COLO668 (cell line): ENCODE data around the gene FAM83E.

Experiments used
- DNase-seq: peaks from one replicate; lab custom pipeline; 2025; ENCODE audit not compliant: unreplicated experiment; lab: John Stamatoyannopoulos, UW

FAM83E gene

GRCh38 chr19:48629297-48629598 is 14.4 kb upstream of the FAM83E start:
- no peak for DNase-seq

DNA sequence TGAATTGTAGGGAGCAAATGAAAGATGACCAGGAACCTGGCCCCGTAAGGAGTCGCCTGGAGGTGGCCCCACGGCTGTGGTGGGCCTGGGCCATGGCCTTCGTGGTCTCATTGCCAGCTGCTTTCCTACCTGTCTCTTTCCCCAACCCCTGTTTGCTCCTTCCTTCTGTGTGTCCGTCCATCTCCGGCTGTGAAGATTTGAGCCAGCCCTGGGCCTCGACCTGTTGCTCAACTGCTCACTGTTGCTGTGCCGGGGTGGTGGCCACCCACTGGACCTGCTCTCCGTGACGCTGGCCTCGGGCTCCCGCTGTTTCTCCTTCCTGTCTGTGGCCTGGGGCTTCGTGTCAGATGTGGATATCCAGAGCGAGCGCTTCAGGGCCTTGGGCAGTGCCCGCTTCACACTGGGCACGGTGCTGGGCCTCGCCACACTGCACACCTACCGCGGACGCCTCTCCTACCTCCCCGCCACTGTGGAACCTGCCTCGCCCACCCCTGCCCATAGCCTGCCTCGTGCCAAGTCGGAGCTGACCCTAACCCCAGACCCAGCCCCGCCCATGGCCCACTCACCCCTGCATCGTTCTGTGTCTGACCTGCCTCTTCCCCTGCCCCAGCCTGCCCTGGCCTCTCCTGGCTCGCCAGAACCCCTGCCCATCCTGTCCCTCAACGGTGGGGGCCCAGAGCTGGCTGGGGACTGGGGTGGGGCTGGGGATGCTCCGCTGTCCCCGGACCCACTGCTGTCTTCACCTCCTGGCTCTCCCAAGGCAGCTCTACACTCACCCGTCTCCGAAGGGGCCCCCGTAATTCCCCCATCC is 13.8 kb upstream of the FAM83E start:
- DNase-seq: no peak

DNA sequence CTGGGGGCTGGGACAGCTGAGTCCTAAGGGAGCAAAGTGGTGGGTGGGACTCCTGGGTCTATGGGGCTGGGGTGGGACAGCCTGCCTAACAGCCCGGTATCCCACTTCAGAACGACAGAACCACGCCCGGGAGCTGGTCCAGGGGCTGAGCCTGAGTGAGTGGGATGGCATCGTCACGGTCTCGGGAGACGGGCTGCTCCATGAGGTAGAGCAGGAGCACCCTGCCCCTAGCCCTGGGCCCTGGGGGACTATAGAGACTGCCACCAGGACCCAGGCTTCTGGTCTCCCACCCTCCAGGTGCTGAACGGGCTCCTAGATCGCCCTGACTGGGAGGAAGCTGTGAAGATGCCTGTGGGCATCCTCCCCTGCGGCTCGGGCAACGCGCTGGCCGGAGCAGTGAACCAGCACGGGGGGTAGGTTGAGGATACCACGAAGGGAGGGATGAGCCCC is 13.0 kb upstream of the FAM83E start:
- DNase-seq: no peak

- peak; percentile 26 for DNase-seq
Observed at GRCh38 chr19:48627201-48627864, 12.5 kb upstream of the FAM83E start.

DNA sequence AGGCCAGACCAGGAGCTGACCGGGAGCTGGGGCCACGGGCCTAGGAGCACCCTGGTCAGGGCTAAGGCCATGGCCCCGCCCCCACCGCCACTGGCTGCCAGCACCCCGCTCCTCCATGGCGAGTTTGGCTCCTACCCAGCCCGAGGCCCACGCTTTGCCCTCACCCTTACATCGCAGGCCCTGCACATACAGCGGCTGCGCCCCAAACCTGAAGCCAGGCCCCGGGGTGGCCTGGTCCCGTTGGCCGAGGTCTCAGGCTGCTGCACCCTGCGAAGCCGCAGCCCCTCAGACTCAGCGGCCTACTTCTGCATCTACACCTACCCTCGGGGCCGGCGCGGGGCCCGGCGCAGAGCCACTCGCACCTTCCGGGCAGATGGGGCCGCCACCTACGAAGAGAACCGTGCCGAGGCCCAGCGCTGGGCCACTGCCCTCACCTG is 11.0 kb upstream of the FAM83E start:
- DNase-seq: no peak

- peak; percentile 47 for DNase-seq
Observed at GRCh38 chr19:48624791-48625723, 10.2 kb upstream of the FAM83E start.

GRCh38 chr19:48624067-48624594 is 9.3 kb upstream of the FAM83E start:
- DNase-seq: peak; percentile 99

- DNase-seq: no peak
Observed at GRCh38 chr19:48623556-48624066, 8.7 kb upstream of the FAM83E start.

DNA sequence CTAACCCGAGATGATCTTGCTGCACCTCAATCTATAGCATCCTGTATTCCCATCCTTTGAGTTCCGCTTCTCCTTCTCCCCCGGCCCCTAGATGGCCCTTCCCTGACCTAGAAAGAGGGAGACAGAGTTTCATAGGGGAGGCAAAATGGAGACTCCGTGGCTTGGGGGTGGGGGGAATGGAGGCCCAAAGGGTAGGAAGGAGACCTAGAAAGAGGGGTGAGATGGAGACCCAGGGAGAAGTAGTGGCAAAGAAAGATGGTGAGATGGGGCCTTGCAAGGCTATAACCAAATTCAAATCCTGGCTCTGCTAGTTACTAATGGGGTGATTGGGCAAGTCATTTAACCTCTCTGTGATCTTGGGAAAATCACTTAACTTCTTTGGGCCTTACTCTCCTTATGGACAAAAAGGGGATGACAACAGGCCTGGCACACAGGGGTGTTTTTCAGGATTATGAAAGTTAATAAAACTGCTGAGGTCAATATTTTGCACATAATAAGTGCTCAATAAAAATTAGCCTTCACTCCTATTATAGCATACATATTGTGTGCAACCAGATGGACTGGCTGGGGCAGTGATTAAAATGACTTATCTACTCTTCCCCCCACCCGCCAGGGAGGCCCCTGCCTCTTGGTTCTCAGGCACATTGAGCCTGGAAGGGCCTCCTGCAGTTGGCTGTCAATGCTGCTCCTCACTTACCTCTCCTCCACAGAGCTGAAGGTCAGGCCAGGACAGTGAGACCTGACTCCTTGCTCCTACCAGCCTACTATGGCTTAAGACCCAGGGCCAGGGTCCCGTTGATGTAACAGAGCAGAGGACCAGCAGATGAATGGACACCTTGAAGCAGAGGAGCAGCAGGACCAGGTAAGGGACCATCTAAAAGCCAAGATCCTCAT is 5.1 kb upstream of the FAM83E start:
- no peak for DNase-seq

GRCh38 chr19:48618916-48619691 is 4.2 kb upstream of the FAM83E start, which contains the start of the genes RPL18 and SPHK2:
TSS of gene RPL18 (minus strand) at chr19:48619178. CDS start at chr19:48619143, 35 bp downstream.
TSS of gene SPHK2 (plus strand) at chr19:48619506. CDS start at chr19:48620515, 1,009 bp downstream.
- DNase-seq: peak; percentile 100

- peak; percentile 14 for DNase-seq
Observed at GRCh38 chr19:48618278-48618915, 3.5 kb upstream of the FAM83E start.

GRCh38 chr19:48617146-48617937 is 2.5 kb upstream of the FAM83E start:
- DNase-seq: no peak

DNA sequence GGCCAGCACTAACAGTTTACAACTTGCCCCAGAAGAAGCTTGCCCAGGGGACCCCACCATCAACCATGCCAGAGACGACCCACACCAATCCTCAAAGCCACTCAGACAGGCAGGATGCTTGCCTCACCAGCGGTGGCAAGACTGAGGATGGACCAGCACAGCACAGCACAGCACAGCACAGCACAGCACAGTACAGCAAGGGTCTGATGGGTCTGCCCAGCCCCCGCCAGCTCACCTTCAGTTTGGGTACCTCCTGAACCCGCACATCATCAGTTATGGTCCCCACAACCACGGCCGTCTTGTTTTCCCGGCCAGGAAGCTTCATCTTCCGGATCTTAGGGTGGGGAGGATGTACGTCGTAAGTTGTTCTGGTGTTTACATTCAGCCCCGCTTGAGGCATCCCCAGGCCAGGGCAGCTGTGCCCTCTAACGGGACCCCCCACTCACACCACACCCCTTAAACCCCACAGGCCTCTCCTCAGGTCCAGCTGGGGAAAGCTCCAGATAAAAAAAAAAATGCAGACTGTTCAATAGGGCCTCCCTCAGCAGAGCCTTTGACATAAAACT is 1.7 kb upstream of the FAM83E start:
- DNase-seq: no peak

DNA sequence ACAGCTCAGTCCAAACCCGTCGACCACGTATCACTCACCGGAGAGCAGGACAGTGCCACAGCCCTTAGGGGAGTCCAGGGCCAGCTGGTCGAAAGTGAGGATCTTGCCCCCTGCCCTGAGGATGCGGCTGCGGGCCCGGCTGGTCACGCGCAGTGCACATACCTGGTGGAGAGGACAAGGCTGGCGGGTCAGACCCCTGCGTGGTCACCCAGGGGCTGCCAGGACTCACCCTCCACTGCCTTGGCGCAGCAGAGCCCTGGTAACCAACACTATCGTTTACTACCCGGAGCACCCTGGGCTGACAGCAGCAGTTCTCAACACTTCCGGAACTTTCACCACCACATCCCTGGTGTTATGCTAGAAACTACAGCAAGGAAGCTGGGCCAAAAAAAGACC is 1.2 kb upstream of the FAM83E start:
- no peak for DNase-seq

GRCh38 chr19:48615231-48616040 is 560 bp upstream of the FAM83E start:
- DNase-seq: no peak

DNA sequence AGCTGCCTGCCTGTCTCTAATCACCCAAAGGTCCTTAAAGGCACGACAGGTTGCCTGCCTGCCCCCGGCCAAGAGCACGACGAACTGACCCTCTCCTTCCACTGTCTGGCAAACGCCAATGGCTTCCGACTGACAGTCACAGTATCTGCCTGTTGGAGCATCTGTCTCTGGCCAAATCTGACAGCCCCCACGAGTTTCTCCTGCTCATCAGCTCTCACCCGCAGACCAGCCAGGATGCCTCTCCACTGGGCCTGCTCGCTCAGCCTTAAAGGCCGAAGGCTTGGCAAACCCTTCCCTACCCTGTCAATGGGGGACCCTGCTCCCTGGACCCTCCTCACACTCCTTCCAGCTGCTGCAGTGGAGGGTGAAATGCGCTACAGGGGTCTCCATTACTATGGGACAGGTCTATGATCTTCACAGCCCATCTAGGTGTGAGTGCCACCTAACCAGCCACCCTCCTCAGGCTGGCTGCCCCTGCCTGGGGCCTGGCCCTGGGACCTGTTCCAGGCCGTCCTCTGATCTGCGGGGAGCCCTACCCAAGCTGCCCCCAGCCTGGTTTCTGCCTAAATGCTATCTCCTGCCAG is 932 bp downstream of the FAM83E start:
- no peak for DNase-seq
